Thymus (tissue), 11 donors: ENCODE results near the gene HNF4A. TPM values are rescaled to one million over a fixed set of nuclear protein-coding genes. Genes with fewer than 3 reads are reported as not detected.

Experiments
- DNase-seq, 9 donors: peaks; one replicate each; pipeline ENCODE4 v3.0.0-alpha.2; 2013; ENCODE audit warnings: low spot score in 9 of 9, low read depth in 6 of 9, missing footprints in 1 of 9
- H3K27ac ChIP-seq, 2 donors: one replicate each; pipeline ENCODE4 v1.5.1; 2013; ENCODE audit warnings: control low read depth in 1 of 2, low read depth in 1 of 2, low read length in 1 of 2, mild to moderate bottlenecking in 1 of 2, moderate library complexity in 1 of 2
- H3K27me3 ChIP-seq, 2 donors: one replicate each; pipeline ENCODE4 v1.5.1; 2013; ENCODE audit warnings: low read length in 1 of 2; ENCODE audit not compliant: control insufficient read depth in 2 of 2, insufficient read depth in 1 of 2
- H3K36me3 ChIP-seq, 2 donors: one replicate each; pipeline ENCODE4 v1.5.1; 2013; ENCODE audit warnings: low read length in 1 of 2, mild to moderate bottlenecking in 1 of 2, moderate library complexity in 1 of 2; ENCODE audit not compliant: control insufficient read depth in 2 of 2, insufficient read depth in 2 of 2
- H3K4me1 ChIP-seq, 2 donors: one replicate each; pipeline ENCODE4 v1.5.1; 2013; ENCODE audit warnings: low read length in 2 of 2; ENCODE audit not compliant: control insufficient read depth in 2 of 2, insufficient read depth in 2 of 2
- H3K4me3 ChIP-seq, 2 donors: one replicate each; pipeline ENCODE4 v1.5.1; 2013; ENCODE audit warnings: low read length in 2 of 2, control low read depth in 1 of 2, mild to moderate bottlenecking in 1 of 2
- H3K9me3 ChIP-seq, 2 donors: one replicate each; pipeline ENCODE4 v1.5.1; 2013; ENCODE audit warnings: low read length in 1 of 2, mild to moderate bottlenecking in 1 of 2; ENCODE audit not compliant: control insufficient read depth in 2 of 2, insufficient read depth in 1 of 2
- WGBS: extraction: QIAGEN DNeasy Blood & Tissue Kit; methylation state at CpG from one replicate; pipeline ENCODE4 v1.1.7; 2013; 5-methylcytosine and 5-hydroxymethylcytosine counted together
- polyA plus RNA-seq: library from polyadenylated mRNA; stranded (reverse); fragments of 200-250 nt; gene quantifications from one replicate; pipeline ENCODE4 v1.2.3, GENCODE V29; 2013
- total RNA-seq: library from RNA; stranded (reverse); fragments of 120-200 nt; gene quantifications from one replicate; pipeline ENCODE4 v1.2.4, GENCODE V29; 2013
- donor health status: healthy.

The HNF4A gene
- total and polyA plus RNA-seq, 2 donors = 0.05 to 0.16 TPM

DNA sequence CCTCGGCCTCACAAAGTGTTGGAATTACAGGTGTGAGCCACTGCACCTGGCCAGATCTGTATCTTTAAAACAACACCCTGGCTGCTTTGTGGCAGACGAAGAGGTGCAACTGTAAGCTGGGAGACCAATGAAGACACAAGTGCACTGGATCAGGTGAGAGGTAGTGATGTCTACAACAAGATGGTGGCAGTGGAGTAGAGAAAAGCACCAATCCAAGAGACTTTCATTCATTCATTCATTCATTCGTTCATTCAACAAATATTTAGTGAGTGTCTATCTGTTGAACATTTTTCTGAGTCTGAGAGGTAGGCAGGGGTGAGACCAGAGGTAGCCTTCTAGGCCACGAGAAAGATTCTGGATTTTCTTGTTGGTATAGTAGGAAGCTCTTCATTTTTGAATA, 83.3 kb downstream of the HNF4A start:
- no peaks in the 10 kb centered on the region for H3K9me3 ChIP-seq
- H3K4me3 ChIP-seq = no peak overlapping the region
- H3K27me3 ChIP-seq = peaks cover 0 to 2% of the 10 kb centered on the region in 2 donors
- WGBS = 87% methylated on average over 4 of the region's 4 CpGs
- H3K4me1 ChIP-seq = no peaks in the 10 kb centered on the region
- no peak overlapping the region for H3K27ac ChIP-seq
- DNase-seq = no peak
- H3K36me3 ChIP-seq = no peaks in the 10 kb centered on the region

DNA sequence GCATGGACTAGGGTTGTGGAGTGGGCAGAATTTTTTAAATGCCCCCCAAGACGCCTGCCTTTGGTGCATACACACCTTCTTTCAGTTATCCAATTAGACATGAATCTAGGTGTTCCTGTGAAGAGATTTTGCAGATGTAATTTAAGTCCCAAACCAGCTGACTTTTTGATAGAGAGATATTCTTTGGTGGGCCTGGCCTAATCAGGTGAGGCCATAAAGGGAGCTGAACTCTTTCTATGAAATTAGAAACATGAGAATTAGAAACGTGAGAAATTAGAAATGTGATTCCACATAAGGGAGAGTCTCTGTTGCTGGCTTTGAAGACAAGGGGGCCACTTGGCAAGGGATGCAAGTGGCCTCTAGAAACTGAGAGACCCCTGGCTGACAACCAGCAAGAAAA, 83.8 kb downstream of the HNF4A start:
- peaks cover 0 to 2% of the 10 kb centered on the region in 2 donors for H3K27me3 ChIP-seq
- H3K4me3 ChIP-seq = no peak overlapping the region
- H3K36me3 ChIP-seq = no peaks in the 10 kb centered on the region
- no peaks in the 10 kb centered on the region for H3K9me3 ChIP-seq
- DNase-seq = no peak
- H3K4me1 ChIP-seq = no peaks in the 10 kb centered on the region
- no peak overlapping the region for H3K27ac ChIP-seq
- WGBS = 75% methylated on average over 2 of the region's 2 CpGs

DNA sequence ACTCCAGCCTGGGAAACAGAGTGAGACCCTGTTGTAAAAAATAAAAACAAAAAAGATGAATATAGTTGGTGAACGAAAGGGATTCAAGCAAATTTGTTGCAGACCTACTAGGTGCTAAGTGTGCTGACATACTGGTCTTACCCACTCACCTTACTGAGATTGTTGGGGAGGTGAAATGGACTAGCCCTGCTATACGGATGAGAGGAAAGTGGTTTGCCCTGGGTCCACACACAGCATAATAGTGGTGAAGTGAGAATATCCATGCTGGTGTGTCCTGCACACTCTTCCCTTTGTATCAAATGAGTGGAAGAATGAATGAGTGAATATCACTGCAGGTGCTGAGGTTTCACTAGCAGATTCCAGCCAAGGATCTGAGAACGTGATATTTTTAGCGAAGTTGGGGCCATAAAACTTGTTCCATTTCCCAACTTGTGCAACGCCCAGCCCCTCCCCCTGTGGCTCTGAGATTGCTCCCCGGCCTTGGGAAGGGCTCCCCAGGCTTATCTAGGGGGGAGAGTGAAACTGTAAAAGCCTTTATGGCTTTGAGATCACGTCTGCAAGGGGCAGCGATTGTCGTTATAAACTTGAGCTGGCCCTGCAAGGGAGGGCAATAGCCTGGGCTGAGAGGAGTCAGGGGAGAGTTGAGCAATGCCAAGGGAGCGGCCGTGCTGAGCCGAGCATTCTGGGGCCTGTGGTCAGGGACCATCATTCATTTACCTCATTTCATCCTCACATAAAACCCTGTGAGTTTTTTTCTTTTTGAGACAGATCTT, 87.0 kb downstream of the HNF4A start:
- H3K27me3 ChIP-seq = peaks cover 0 to 2% of the 10 kb centered on the region in 2 donors
- H3K27ac ChIP-seq = no peak overlapping the region
- no peak for DNase-seq
- H3K4me1 ChIP-seq = no peaks in the 10 kb centered on the region
- H3K36me3 ChIP-seq = no peaks in the 10 kb centered on the region
- H3K4me3 ChIP-seq = no peak overlapping the region
- WGBS = 63% methylated on average over 12 of the region's 12 CpGs
- H3K9me3 ChIP-seq = no peaks in the 10 kb centered on the region

DNA sequence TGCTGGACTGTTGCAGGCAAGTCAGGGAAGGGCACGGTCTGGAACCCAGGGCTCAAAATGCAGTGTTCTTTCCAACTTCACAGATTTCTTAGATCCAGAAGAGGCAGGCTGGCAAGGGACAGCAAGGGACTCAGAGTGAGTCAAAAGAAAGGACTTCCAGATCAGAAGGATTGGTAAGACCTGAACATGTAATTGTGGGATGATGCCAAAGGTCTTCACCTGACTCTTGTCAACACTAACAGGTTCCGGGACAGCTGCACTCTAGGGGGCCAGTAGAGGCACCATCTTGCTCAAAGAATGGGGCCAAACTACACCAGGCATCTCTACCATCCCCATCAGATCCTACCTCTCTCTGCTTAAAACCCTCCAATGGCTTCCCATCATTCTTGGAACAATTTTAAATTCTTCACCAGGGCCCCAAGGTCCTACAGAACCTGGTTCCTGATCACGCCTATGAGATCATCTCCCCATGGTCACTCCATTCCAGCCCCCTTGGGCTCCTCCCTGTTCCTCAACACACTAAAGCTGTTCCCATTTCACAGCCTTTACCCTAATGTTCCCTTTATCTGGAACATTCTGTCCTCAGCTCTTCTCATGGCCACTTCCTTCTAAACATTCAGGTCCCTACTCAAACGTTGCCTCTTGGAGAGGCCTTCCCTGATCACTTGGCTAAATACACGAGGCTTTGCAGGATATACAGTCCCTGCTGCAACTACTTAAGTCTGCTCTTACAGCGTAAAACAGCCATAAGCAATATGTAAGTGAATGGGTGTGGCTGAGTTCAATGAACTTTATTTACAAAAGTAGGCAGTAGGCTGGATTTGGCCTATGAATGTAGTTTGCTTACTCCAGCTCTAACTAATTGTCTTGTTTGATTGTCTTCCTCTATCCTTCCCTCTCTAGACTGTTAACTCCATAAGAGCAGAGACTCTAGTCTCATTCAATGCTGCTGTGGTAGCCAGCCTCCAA, 90.5 kb downstream of the HNF4A start:
- peaks cover 0 to 4% of the 10 kb centered on the region in 2 donors for H3K27me3 ChIP-seq
- H3K4me3 ChIP-seq = no peak overlapping the region
- no peak for DNase-seq

DNA sequence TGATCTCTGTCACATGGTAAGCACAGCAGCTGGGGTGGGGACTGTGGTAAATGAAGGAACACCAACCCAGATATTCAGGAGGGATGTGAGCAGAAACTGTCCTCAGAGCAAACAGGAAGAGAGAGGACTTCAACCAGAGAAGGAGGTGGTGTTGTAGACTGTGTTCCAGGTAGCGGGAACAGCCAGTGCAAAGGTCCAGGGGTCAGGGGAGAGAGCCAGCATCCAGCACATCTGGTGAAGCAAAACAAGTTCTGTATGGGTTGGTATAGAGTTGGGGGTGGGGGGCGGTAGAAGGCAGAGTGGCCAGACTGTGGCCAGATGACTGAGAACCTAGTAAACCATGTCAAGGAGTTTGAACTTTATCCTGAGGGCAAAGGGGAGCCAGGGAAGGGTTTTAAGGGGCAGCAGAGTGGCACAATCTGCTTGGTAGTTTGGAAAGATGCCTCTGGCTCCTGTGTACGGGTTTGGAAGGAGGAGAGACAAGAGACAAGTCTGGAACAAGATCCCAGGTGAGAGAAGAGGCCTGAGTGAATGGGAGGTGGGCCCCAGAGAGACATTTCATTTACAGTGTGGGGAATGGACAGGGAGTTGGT, 92.4 kb downstream of the HNF4A start:
- Histone ChIP-seq H3K4me3 (no peak overlapping the region), H3K4me1 (no peaks in the 10 kb centered on the region), H3K27me3 (peaks cover 0 to 3% of the 10 kb centered on the region in 2 donors), H3K9me3 (no peaks in the 10 kb centered on the region), H3K36me3 (no peaks in the 10 kb centered on the region), H3K27ac (no peak overlapping the region)
- 94% methylated on average over 3 of the region's 3 CpGs for WGBS
- no peak for DNase-seq

More for the DNA sequence above, 90.5 kb downstream of the HNF4A start:
- Histone ChIP-seq H3K36me3 (no peaks in the 10 kb centered on the region), H3K9me3 (no peaks in the 10 kb centered on the region), H3K4me1 (no peaks in the 10 kb centered on the region), H3K27ac (no peak overlapping the region)
- WGBS = 89% methylated on average over 6 of the region's 6 CpGs

DNA sequence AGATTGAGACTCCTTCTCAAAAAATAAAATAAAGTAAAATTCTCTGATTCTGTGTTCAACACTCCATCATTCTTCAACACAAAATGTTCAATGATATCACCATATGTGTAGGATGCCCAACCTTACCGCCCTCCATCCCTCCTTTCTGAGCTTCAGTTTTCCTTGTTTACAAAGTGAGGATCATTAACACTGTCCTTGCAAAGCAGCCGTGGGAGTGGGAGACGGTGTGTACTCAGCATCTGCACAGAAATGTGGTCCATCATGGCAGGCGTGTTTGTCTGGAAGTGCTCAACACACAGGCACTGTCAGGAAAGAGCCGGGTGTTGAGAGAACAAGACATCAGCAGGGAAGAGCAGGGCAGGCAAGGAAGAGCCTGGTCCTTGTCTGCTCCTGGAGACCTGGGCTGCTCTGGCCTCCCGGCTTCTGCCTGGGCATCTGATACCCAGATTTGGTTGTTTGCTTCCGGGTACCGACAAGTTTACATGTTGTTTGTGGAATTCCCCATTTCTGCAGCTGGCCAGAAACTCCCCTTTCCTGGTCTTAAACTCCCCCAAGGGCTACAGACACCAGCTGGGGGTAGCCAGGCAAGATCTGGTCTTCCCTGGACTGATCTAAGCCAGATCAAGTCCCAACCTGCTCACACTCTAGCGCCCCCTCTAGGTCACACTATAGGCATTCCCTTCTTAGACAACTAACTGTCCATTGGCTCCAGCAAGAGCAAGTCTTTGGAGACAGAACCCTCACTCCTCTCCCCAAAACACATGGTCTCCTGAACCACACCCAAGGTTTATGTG, 93.5 kb downstream of the HNF4A start:
- H3K9me3 ChIP-seq = no peaks in the 10 kb centered on the region
- peaks cover 0 to 3% of the 10 kb centered on the region in 2 donors for H3K27me3 ChIP-seq
- H3K4me3 ChIP-seq = no peak overlapping the region
- 85% methylated on average over 9 of the region's 9 CpGs for WGBS
- DNase-seq = peak in 3 of 9 donors; percentile 3 to 20 (median 10)
- H3K27ac ChIP-seq = no peak overlapping the region
- no peaks in the 10 kb centered on the region for H3K36me3 ChIP-seq
- H3K4me1 ChIP-seq = no peaks in the 10 kb centered on the region

DNA sequence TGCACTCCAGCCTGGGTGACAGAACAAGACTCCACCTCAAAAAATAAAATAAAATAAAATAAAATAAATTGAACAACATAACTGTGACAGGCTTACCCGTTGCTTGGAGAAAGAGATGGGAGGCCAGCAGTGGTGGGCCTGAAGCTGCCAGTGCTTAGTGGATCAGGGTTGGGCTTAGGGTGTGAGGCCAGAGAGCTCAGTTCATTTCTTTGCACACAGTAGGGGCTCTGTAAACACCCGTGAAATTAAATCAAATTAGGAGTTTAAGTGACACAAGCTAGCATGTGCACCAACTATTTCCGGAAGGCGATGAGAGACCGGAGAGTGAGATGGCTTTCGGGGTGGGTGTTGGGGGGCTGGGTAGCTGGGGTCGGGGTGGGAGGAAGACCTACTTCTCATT, 94.4 kb downstream of the HNF4A start:
- Histone ChIP-seq H3K9me3 (no peaks in the 10 kb centered on the region), H3K27ac (no peak overlapping the region), H3K27me3 (peaks cover 0 to 3% of the 10 kb centered on the region in 2 donors), H3K4me3 (no peak overlapping the region), H3K36me3 (no peaks in the 10 kb centered on the region), H3K4me1 (no peaks in the 10 kb centered on the region)
- WGBS = 89% methylated on average over 7 of the region's 7 CpGs
- DNase-seq = no peak

DNA sequence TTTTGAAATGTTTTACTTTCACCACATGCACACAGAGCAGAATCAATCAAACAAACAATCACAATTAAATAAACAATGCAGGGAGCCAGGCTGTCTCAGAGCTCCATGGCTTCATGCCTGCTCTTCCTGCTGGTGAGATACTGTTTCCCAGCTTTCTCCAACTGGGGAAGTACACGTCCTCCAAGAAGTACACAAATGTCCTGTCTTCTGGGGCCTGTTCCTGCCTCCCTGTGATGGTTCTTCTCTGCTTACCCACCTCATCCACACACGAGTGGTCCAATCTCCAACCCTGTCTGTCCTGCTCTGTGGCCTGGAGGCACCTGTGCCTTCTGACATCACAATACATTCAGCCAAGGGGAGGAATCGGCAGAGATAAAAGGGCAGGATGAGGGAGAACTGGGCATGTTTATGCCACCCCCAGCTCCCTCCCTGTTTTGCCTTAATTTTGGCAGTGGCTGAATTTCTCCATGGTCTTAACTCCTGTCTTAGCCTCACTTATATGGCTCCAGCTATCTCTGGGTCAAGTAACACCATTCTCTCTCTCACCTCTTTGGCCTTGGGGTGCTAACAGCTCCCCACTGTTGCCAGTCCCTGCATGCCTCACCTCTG, 94.9 kb downstream of the HNF4A start:
- no peak for DNase-seq
- Histone ChIP-seq H3K27ac (no peak overlapping the region), H3K4me3 (no peak overlapping the region), H3K36me3 (no peaks in the 10 kb centered on the region), H3K4me1 (no peaks in the 10 kb centered on the region), H3K9me3 (no peaks in the 10 kb centered on the region), H3K27me3 (peaks cover 0 to 3% of the 10 kb centered on the region in 2 donors)
- 82% methylated on average over 3 of the region's 3 CpGs for WGBS
